ENCODE measurements around the gene CYP2D6.

- TF ChIP-seq CTCF (IDR thresholded peaks at IDR 0.05; ENCODE audit: poor library complexity) = no peak
- TF ChIP-seq EZH2 (IDR thresholded peaks at IDR 0.05; ENCODE audit: borderline replicate concordance) = no peak
Observed at GRCh38 chr22:42091455-42091782, 39.2 kb downstream of the CYP2D6 start.

Measured in hepatocyte (in vitro differentiated cells).